GM12864 (cell line): Measurements from ENCODE around the gene PROS1.
"Not testable (repeated sequence)": the region's sequence is repeated elsewhere in the genome, so short reads cannot be mapped to it uniquely, and the experiment has no call there.

ENCODE experiments used
- DNase-seq: peaks from one replicate; pipeline ENCODE4 v3.0.0-alpha.2; 2011; ENCODE audit warnings: low read depth
- H3K4me3 ChIP-seq: 2 replicates; pipeline ENCODE4 v1.5.1; 2011; ENCODE audit warnings: mild to moderate bottlenecking, low read depth, low read length, control low read depth
- TF ChIP-seq, protein P1 (sequence below): IDR thresholded peaks from 2 replicates; pipeline ENCODE4 v1.5.1; 2011; ENCODE audit warnings: low read depth, mild to moderate bottlenecking, moderate library complexity, low read length, control low read depth, inconsistent platforms; ENCODE audit errors: missing control alignments

The PROS1 gene

GRCh38 chr3:93936549-93936948, 37.1 kb downstream of the PROS1 start:
- H3K4me3 ChIP-seq: no peak overlapping the region
- TF ChIP-seq, protein P1, sequence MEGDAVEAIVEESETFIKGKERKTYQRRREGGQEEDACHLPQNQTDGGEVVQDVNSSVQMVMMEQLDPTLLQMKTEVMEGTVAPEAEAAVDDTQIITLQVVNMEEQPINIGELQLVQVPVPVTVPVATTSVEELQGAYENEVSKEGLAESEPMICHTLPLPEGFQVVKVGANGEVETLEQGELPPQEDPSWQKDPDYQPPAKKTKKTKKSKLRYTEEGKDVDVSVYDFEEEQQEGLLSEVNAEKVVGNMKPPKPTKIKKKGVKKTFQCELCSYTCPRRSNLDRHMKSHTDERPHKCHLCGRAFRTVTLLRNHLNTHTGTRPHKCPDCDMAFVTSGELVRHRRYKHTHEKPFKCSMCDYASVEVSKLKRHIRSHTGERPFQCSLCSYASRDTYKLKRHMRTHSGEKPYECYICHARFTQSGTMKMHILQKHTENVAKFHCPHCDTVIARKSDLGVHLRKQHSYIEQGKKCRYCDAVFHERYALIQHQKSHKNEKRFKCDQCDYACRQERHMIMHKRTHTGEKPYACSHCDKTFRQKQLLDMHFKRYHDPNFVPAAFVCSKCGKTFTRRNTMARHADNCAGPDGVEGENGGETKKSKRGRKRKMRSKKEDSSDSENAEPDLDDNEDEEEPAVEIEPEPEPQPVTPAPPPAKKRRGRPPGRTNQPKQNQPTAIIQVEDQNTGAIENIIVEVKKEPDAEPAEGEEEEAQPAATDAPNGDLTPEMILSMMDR: no peak
- DNase-seq: no peak

DNA sequence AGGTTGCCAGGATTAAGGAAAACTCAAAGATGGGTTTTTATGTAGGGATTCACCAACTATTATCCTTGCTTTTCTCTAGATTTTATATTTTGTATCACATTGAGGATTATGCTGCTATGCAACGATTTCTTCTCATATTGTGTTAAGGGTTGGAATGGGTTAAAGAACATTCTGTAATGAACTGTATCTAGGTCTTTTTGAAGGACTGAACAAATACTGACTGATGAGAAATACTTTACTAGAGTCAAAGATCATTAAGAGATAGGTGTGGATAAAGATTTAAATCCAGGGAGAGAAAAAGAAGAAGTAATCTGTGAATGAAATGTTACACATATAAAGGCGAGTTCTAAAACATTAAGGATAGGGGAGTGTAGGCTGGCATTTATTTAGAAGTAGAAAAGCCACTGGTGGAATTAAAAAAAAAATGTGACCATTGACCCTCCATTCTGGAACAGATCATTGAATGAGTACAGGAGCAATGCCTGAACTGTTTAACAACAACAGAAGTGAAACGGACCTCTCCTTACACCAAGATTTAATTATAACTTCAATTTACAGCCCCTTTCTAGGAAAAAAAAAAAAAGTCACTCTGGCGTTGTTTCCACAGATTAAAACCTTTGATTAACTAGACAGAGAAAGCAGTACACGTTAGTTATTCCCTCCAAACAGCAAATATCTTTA, 39.2 kb downstream of the PROS1 start:
- no peak overlapping the region for H3K4me3 ChIP-seq
- no peak for DNase-seq
- TF ChIP-seq, protein P1: no peak

DNA sequence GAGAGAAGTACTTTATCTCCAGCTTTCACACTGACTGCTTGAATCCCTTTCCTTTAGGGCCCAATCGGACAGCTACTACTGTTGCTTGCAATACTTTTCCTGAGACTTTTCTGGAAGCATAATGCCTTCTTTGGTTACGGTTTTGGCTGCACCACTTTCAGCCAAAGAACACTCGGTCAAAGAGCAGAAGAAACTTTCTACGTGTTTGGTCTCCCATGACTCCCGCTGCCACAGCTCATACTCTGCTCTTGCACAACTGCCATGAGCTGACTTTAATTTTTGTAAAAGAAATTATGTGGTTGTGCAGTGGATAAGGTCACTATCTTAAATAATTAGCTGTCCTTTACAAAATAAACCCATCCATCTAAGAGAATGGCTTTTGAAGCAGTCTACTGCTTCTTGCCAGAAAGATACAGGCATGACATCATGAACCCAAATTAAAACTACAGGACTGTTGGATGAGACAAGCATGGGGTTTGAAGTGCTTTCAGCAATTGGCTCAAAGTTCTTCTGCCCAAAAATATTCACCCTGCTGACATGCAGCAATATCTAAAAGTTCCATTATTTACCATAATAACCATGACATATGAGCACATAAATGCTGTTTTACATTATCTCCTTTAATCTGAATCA, 42.0 kb downstream of the PROS1 start:
- no peak overlapping the region for H3K4me3 ChIP-seq
- TF ChIP-seq, protein P1: no peak
- DNase-seq: no peak

DNA sequence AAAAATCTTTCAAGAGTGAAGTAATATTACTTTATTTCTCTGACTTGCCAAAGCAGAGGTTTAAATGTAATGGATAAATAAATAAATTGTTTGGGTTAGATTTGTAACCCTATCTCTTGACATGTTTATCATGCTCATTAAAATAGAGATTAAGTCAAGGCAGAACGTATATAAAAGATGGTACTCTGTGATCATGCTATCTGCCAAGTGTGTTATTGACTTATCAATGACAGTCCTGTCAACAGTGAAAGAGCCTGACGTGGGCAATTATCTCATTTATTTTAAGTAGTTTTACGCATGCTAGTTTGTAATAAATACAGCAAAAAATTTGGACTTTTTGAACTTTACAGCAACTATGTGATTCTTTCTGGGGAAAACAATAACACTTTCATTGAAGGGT, 43.7 kb downstream of the PROS1 start:
- no peak for DNase-seq
- no peak overlapping the region for H3K4me3 ChIP-seq
- TF ChIP-seq, protein P1: no peak

DNA sequence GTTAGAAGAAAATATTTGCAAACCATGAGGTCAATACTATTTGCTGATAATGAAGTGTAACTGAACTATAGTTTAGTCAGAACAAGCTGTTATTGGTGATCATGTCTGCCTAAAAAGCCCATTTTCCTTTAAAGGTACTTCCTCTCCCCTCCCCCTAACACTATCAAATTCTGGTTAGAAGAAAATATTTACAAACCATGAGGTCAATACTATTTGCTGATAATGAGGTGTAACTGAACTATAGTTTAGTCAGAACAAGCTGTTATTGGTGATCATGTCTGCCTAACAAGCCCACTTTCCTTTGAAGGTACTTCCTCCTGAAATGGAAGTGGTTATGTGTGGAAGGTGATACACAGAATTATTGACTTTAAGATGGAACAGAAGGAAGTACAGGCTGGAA, 46.9 kb downstream of the PROS1 start:
- DNase-seq: no peak
- TF ChIP-seq, protein P1: no peak
- no peak overlapping the region for H3K4me3 ChIP-seq

- H3K4me3 ChIP-seq: no peak overlapping the region
- DNase-seq: no peak
- TF ChIP-seq, protein P1: no peak
These were observed 49.2 kb downstream of the PROS1 start for GRCh38 chr3:93924491-93924890.

DNA sequence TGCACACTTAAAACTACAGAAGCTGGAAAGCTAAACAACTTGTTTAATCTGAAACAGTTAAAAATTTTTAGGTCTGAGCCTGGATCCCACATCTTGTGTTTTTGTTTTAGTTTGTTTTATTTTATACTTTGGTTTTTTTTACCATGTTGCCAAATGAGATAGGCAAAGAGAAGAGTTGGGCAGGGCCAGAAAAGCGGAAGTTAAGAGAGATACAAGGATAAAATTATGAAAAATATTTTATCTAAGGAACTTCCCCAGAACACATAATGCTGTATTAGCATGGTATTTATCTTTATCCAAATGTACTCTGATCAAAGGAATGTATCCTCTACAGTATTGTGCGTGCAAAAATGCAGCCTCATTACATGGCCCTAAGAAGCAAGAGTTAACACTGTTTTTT, 50.7 kb downstream of the PROS1 start:
- TF ChIP-seq, protein P1: no peak
- no peak for DNase-seq
- H3K4me3 ChIP-seq: no peak overlapping the region

- not testable (repeated sequence) for DNase-seq, H3K4me3 ChIP-seq
These were observed 56.1 kb downstream of the PROS1 start for GRCh38 chr3:93917546-93918029.

DNA sequence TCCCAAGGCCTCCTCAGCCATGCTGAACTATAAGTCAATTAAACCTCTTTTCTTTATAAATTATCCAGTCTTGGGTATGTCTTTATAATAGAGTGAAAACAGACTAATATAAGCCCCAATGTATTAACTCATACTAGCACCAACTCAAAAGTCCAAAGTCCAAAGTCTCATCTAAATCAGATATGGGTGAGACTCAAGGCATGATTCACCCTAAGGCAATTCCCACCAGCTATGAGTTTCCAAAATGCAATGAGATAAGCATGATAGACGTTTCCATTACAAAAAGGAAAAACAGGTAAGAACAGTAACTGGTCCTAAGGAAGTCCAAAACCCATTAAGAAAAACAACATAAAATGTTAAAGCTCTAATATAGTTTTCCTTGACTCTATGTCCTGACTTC, 60.1 kb downstream of the PROS1 start:
- H3K4me3 ChIP-seq, DNase-seq: not testable (repeated sequence)
